ENCODE results near the gene EIF4A3.

DNA sequence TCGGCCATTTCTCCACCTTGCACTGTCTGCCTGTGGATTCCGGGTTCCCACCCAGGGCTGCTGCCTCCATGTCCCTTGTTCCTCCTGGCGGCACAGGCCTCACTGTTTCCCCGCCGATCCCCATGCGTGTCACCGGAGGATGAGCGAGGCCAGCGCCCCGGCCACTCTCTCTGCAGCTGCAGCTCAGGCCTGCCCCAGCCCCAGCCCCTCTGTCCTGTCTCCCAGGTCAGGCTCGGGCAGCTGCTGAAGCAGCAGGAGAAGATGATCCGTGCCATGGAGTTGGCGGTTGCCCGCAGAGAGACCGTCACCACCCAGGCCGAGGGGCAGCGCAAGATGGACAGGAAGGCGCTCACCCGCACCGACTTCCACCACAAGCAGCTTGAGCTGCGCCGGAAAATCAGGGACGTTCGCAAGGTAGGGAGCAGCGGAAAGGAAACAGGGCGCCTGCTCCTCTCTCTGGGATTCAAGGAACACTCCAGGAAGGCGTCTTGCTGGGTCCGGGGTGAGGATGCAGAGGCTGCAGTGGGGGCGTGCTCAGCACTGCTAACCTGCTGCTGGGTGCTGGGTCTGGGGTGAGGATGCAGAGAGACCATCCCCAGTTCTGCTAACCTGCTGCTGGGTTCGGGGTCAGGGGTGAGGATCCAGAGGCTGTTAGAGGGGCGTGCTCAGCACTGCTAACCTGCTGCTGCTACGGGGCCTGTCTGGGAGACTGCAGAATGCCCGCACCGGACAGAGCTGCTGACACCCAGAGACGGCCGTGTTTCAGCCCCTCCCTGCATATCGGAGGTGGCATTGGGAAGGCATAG lies 51.7 kb downstream of the EIF4A3 start:
- TF ChIP-seq, protein P1, sequence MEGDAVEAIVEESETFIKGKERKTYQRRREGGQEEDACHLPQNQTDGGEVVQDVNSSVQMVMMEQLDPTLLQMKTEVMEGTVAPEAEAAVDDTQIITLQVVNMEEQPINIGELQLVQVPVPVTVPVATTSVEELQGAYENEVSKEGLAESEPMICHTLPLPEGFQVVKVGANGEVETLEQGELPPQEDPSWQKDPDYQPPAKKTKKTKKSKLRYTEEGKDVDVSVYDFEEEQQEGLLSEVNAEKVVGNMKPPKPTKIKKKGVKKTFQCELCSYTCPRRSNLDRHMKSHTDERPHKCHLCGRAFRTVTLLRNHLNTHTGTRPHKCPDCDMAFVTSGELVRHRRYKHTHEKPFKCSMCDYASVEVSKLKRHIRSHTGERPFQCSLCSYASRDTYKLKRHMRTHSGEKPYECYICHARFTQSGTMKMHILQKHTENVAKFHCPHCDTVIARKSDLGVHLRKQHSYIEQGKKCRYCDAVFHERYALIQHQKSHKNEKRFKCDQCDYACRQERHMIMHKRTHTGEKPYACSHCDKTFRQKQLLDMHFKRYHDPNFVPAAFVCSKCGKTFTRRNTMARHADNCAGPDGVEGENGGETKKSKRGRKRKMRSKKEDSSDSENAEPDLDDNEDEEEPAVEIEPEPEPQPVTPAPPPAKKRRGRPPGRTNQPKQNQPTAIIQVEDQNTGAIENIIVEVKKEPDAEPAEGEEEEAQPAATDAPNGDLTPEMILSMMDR (IDR thresholded peaks at IDR 0.05 in 4 of 5, conservative IDR thresholded peaks at IDR 0.05 in 1 of 5) = no peak
- no peak for TF ChIP-seq POLR2A (IDR thresholded peaks at IDR 0.05)
